Nucleus accumbens (tissue), 56 donors: ENCODE data around the gene RASSF5.

Experiments used
- DNase-seq, 56 donors: peaks; one replicate each; lab custom pipeline; 2025; lab: John Stamatoyannopoulos, UW

Gene RASSF5

DNA sequence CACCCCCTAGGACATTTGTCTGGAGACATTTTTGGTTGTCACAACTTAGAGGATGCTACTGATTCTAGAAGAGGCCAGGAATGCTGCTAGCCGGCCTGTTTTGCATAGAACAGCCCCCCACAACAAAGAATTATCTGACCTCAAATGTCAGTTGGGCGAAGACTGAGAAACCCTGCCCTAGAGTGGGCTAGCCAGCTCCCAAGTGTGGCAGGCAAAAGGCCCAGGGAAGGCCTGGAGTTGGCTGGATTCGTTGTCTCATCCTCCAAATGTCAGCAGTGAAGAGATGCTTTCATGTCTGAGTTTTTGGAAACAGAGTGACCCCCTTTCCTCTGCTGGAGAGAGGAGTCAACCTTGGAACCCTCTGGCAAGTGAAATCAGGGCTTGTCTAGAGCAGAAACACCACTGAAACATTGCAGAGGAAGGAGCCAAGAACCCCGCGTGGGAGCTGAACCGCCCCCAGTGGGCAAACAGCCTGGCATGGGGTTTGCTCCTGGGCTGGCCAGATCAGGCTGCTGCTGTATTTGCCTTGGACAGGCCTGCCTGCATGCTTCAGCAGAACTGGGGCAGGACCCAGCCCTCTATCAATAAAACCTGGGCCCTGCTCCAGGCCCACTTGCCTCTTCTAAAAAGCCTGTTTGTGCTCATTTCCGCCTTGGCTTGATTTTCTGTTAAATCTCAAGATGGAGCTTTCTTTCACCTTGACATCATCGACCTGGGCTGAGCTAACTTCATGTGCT, 32.9 kb downstream of the RASSF5 start:
- peak in 46 of 56 donors; percentile 3 to 78 (median 32) for DNase-seq

DNA sequence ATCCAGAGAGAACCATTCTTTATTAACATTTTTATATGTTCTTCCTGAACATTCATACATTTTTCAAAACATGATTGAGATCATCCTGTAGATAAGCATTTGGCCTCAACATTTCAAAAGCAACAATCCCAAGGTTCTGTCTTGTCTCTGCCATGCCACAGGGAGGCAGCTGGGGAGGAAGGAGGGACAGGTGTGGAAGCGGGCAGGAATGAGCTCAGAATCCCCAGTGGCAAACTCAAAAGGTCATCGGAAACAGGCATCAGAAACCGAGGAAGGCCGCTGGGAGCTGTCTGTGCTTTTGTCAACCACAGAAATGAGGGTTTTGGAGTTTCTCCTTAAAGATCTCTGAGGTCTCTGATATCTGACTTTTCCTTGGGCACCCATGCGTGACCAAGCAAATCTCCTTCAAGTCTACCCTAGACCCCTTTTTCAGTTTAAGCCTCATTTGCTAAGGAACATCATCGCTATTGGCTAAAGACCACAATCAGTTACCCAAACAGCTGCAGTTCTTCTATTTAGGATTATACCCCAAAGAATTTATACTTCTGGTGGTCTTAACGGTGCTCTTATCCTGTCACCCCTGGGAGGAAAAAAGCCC, 34.0 kb downstream of the RASSF5 start:
- DNase-seq = no peak

DNA sequence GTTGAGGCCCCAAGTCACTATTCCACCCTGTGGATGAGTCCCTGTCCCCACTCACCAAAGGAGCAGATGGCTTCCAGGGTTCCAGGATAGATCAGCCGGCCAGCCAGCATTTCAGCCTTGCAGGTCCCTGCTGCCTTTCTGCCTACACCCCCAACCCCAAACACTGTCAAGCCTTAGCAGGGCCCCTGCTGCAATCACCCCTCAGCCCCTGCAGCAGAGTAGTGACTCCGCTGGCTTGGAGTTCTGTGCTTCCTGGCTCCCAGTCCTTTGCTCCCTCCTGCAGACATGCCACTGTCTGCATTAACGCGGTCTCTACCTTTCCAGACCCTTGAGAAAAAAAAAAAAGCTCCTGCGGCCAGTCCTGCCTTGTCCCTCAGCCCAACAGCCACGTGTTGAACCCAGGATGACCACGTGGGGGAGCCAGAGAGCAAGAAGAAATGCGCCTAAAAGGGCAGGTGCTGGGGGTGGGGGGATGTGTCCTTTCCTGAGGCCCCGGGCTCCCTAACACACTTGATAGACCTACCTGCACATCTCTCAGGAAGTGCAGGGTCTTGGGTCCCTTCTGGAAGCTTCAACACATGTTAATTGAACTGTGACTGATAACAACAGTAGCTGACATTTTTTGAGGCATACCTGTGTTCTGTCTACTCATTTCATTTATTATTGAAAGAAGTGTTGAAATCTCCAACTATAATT, 37.4 kb downstream of the RASSF5 start:
- peak in 42 of 56 donors; percentile 2 to 79 (median 24) for DNase-seq

DNA sequence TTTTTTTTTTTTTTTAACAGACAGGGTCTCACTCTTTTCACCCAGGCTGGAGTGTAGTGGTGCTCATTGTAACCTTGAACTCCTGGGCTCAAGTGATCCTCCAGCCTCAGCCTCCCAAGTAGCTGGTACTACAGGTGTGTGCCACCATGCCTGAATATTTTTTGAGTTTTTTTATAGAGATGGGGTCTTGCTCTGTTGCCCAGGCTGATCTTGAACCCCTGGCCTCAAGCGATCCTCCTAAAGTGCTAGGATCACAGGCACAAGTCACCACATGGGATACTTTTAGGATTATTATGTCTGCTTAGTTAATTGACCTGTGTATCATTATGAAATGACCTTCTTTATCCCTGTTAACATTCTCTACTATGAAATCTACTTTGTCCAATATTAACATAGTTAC, 38.0 kb downstream of the RASSF5 start:
- DNase-seq = no peak

DNA sequence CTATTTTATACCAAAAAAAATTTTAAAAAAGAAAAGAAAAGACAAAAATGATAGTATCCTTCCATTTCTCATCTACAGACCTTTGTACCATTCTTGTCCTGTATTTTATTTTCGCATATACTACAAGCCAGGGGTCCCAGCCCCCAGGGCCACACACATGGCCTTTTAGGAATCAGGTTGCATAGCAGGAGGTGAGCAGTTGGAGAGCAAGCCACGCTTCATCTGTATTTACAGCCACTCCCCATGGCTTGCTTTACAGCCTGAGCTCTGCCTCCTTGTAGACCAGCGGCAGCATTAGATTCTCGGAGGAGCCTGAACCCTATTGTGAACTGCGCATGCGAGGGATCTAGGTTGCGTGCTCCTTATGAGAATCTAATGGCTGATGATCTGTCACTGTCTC, 39.8 kb downstream of the RASSF5 start:
- no peak for DNase-seq

- no peak for DNase-seq
These were observed 43.1 kb downstream of the RASSF5 start for GRCh38 chr1:206550446-206550845.

- no peak for DNase-seq
These were observed 44.1 kb downstream of the RASSF5 start for GRCh38 chr1:206551296-206551985.

DNA sequence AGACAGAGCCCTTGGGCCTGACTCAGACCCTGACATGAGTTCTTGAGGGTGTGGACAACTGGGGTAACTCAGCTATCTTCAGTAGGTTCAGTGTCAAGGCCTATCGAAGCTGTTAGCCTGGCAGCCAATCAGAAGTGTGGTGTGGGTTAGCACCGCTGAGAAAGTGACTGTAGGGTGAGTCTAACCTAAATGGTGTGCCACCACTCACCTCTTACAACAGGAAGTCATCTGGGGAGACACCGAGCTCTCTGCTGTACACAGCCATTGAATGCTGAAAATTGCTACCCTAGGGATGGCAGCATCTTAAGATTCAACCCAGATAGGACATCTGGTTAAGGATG, 44.6 kb downstream of the RASSF5 start:
- DNase-seq = no peak

DNA sequence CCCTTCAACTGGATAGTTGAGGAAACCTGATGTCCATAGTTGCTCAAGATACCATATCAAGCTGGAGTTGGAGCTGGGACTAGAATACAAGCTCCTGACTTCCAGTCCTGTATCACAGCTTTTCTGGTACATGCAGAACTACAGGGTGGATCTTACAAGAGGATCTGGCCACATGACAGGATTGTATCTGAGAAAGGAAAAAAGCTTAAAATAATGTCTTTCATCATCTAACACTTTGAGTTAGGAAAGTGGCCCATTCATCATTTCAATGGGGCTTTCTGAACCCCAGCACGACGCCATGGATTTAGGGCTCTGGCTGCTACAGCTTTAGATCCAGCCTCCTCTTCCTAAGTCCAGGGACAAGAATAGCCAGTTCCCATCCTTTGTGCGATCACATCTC, 46.9 kb downstream of the RASSF5 start:
- DNase-seq = no peak

DNA sequence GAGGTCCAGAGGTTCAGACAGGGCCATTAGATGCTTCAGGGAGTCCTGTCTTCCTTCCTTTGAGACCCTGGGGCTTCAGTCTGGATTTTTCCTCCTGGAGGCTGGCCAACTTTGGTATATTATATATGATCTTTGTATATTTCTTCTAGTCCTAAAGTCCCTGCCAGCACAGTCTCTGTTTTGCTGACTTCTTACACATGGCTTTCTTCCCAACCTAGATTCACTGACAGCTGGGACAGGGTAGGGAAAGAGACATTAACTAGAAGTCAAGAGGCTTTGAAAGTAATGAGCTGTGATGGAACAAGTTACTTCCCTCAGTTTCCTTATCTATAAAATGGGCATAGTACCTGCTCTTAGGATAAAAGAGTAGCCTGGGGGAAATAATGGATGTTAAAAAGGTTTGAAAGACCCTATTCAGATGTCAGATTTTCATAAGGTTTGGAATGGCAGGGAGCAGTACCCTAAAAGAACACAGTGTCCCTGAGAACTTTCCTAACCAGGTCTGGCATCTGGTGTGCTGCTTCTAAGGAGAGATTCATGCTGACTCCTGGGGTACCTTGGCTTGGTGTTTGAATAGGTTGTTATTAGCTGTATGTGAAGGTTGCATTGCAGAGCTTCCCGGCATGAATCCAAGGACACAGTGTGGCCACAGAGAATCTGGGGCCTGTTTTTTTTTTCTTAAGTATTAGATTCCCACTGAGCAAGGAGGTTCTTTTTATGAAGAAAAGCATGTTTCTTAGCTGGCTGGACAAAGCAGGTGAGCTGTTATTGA, 47.6 kb downstream of the RASSF5 start:
- no peak for DNase-seq

- peak in 37 of 56 donors; percentile 5 to 74 (median 29) for DNase-seq
These were observed 48.2 kb downstream of the RASSF5 start for GRCh38 chr1:206555473-206555935.

DNA sequence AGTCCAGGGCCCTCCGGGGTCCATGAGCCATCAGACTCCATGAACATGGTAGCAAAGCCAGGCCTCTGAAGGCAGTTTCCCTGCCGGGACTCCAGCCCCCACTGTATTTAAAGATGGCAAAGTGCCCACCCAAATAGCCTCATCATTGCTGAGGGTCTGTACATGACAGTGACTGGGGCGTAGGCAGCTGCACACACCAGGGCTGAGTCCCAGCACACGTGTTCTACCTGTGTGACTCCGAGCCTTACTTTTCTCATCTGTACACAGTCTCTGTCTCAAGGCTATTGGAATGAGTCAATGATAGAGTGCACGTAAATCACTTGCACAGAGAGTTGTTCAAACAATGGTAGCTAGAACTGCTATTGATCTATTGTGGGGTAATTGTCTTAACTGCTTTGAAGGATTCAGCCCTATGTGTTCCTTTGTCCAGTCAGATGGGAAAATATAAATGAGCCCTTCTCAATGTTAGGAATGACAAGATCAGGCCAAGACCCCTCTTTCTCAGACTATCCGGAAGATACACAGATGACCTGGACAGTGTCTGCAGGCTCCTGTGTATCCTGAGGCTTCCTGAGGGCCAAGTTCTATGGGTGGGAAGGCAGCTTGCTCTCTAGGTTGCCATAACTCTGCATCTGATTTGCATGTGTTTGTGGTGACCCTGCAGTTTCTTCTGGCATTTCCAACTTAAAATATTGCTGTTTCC, 48.9 kb downstream of the RASSF5 start:
- DNase-seq = no peak

DNA sequence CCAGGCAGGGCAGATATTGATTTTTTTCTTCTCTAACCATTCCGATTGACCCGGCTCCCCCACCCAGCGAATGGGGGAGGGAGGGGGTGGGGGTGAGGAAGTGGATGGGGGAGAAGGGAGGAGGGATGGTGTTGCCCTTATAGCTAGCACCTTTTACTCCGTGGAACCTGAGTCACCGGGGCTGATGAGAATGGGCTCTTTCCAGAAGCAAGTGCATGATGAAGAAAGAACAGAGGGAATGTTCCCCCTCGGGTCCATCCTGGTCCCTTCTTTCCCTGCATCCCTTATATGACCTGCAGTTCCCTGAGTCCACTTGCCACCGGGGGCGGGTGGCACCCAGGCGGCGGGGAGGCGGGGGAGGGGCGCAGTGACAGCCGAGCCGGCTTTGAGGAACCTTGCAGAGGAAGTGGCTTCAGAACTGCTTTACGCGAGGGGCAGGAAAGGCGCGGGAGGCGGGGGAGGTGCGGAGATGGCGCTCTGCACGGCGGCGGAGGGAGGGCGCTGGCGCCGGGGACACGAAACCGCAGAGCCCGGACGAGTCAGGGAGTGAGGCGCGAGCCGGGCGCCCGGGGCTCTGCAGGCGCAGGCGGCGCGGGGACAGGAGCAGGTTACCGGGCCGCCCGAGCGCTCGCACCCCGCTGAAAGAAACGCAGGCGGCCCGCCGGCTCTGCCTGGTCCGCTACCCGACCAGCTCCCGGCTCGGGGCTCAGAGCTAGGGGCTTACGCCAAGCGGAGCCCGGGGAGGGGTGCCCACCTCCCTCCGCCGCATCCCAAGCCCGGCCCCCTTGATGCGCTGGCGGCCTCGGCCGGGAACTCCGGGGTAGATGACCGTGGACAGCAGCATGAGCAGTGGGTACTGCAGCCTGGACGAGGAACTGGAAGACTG, 49.7 kb downstream of the RASSF5 start:
- peak in 48 of 56 donors; percentile 11 to 77 (median 49) for DNase-seq

DNA sequence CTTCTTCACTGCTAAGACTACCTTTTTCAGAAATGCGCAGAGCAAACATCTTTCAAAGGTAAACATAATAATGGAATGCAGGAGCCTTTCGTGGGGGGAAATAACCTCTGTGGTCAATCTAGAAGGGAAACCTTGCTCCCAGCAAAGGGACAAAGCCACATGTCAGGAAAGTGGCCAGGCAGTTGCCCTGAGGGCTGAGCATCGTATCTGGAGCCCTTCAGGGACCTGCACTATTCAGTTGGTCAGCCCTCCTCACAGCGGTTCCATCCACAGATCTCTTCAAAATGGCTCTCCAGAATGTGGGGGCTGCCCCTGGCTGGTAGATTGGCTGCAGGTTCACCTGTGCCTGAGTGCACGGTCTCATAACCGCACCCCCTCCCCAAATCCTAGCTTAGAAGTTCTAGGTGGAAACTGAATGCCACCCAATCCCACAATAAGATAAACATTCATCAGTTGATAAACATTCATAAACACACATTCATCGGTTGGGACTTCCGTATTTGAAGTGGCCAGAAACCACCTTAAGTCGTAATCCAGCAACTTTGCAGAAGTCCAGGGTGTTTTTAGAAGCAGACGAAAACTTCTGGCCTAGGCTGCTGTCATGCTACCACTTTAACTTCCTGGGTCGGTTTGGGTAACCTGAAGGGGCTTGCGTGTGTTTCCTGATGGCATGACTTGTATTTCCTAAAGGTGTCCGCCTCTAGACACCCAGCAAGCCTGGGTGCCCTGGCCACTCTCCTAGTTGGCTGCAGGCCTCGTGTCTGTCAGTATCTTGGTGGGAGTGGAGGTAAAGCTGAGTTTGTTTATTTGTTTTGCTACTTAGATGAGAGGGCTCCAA, 50.5 kb downstream of the RASSF5 start:
- DNase-seq = peak in 2 of 56 donors; percentile 5 to 18

- DNase-seq = no peak
These were observed 51.7 kb downstream of the RASSF5 start for GRCh38 chr1:206558794-206559671.

DNA sequence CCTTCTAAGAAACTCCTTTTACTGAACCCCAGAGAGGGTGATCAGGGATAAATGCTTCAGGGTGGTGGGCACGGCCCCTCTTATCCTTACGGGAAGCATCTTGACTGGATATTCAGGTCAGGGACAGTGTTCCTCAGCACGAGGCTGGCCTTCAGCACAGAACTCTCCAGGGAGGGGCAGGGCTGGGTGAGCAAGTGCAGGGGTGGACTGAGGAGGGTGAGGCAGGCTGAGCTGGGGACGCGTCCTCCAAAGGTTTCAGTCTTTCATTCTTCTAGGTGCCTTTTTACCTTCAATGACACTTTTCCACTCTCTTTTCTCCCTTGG, 52.3 kb downstream of the RASSF5 start:
- DNase-seq = no peak
